C4-2B (cell line): ENCODE results near the gene TADA3.

Experiments used
- CTCF ChIP-seq: fragments of 450-650 bp; conservative IDR thresholded peaks from 2 replicates; pipeline ENCODE4 v1.5.1; 2017; ENCODE audit warnings: mild to moderate bottlenecking
- ZFX ChIP-seq: fragments of 450-650 bp; IDR thresholded peaks from 2 replicates; pipeline ENCODE4 v1.6.1; 2017

GRCh38 chr3:9833078-9833477 is 40.8 kb upstream of the TADA3 start:
- TF ChIP-seq CTCF (no peak), ZFX (no peak)
